Fibroblast of the aortic adventitia (primary cell): ENCODE data around the gene SBF2. TPM values are rescaled to one million over a fixed set of nuclear protein-coding genes. Genes with fewer than 3 reads are reported as not detected.

Source experiments
- DNase-seq: peaks from one replicate; pipeline ENCODE4 v3.0.0-alpha.2; 2010; ENCODE audit warnings: low read depth
- H3K4me3 ChIP-seq: 2 replicates; pipeline ENCODE4 v1.5.1; 2011; ENCODE audit warnings: low read depth, mild to moderate bottlenecking, control low read depth, low read length, moderate library complexity
- CTCF ChIP-seq: IDR thresholded peaks from 2 replicates; pipeline ENCODE4 v1.5.1; 2011; ENCODE audit warnings: mild to moderate bottlenecking, low read length, control low read depth, inconsistent platforms; ENCODE audit not compliant: insufficient read depth
- total RNA-seq: library from RNA; depleted of rRNA; stranded (reverse); fragments of >200 nt; gene quantifications from 2 replicates; pipeline ENCODE4 v1.2.3, GENCODE V29; 2012; ENCODE audit warnings: low replicate concordance

The SBF2 gene
- total RNA-seq, 1 donor, result 65.3 TPM

GRCh38 chr11:10114593-10115404 is 179.2 kb downstream of the SBF2 start:
- DNase-seq, result no peak
- no peak overlapping the region for H3K4me3 ChIP-seq
- TF ChIP-seq CTCF, result no peak

GRCh38 chr11:10113852-10114251 is 180.2 kb downstream of the SBF2 start:
- DNase-seq, result no peak
- no peak for TF ChIP-seq CTCF
- no peak overlapping the region for H3K4me3 ChIP-seq

- DNase-seq, result peak; percentile 98
- no peak overlapping the region for H3K4me3 ChIP-seq
Measured at GRCh38 chr11:10109806-10110205, 184.2 kb downstream of the SBF2 start.

DNA sequence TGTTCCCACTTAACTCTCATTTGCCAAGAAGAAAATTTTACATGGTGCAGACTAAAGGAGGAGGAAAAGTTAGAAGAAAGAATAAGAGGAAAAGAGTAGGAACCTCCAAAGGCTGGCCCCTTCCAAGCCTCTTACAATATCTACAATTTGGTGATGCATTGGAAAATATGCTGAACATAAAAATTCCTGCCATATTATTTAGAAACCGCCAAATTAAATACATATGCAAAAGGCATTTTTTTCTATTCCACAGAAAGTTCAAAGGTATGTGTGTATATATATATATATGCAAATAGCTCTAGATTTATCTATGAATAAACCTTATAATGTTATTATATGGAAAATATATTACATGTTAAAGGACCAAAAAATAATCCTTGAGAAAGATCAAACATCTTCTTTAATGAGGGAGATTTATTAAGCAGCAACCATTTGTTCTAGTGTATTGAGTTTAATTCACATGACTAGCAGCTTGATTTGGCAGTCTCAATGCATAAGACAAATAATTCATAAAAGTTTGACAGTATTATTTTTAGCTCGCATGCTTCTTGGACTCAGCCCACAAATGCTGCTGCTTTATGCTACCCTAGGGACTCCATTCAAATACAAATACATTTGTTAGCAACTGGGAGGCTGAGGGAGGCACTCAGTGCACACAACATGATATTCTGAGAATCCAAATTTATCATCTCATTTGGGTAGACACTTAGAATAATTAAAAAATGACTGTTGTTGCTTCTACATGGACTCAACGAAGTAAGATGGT is 184.9 kb downstream of the SBF2 start:
- no peak for TF ChIP-seq CTCF
- no peak overlapping the region for H3K4me3 ChIP-seq
- peak; percentile 92 for DNase-seq

More at GRCh38 chr11:10109806-10110205, 184.2 kb downstream of the SBF2 start:
- no peak for TF ChIP-seq CTCF

GRCh38 chr11:10107497-10107896 is 186.5 kb downstream of the SBF2 start:
- H3K4me3 ChIP-seq, result no peak overlapping the region
- no peak for DNase-seq
- no peak for TF ChIP-seq CTCF

- DNase-seq, result no peak
- TF ChIP-seq CTCF, result no peak
- H3K4me3 ChIP-seq, result no peak overlapping the region
Measured at GRCh38 chr11:10097615-10098014, 196.4 kb downstream of the SBF2 start.
